Immature natural killer cell (primary cell): ENCODE measurements around the gene PAN2. TPM values are rescaled to one million over a fixed set of nuclear protein-coding genes. Genes with fewer than 3 reads are reported as not detected.
"Not testable (repeated sequence)": the region's sequence is repeated elsewhere in the genome, so short reads cannot be mapped to it uniquely, and the experiment has no call there.

Experiments
- DNase-seq, 3 donors: peaks; one replicate each; pipeline ENCODE4 v3.0.0; 2022; ENCODE audit warnings: mixed read lengths in 1 of 3
- H3K27ac Mint-ChIP-seq, 6 donors: one replicate each; pipeline ENCODE4 v1.8.0; 2020; ENCODE audit warnings: mixed read lengths in 6 of 6, mild to moderate bottlenecking in 5 of 6, inconsistent platforms in 4 of 6, moderate library complexity in 3 of 6
- H3K27me3 Mint-ChIP-seq, 3 donors: one replicate each; pipeline ENCODE4 v1.8.0; 2020 to 2021; ENCODE audit warnings: low read depth in 3 of 3, mild to moderate bottlenecking in 3 of 3, mixed read lengths in 3 of 3, moderate library complexity in 3 of 3, inconsistent platforms in 1 of 3
- H3K36me3 Mint-ChIP-seq, 3 donors: one replicate each; pipeline ENCODE4 v1.8.0; 2020; ENCODE audit warnings: mixed read lengths in 3 of 3, inconsistent platforms in 2 of 3, mild to moderate bottlenecking in 2 of 3
- H3K4me1 Mint-ChIP-seq, 2 donors: one replicate each; pipeline ENCODE4 v1.8.0; 2020; ENCODE audit warnings: inconsistent platforms in 2 of 2, mild to moderate bottlenecking in 2 of 2, mixed read lengths in 2 of 2, moderate library complexity in 1 of 2
- H3K4me3 Mint-ChIP-seq, 5 donors: one replicate each; pipeline ENCODE4 v1.8.0; 2020; ENCODE audit warnings: mild to moderate bottlenecking in 5 of 5, mixed read lengths in 5 of 5, inconsistent platforms in 3 of 5, moderate library complexity in 3 of 5
- H3K9me3 Mint-ChIP-seq, 6 donors: one replicate each; pipeline ENCODE4 v1.8.0; 2020; ENCODE audit warnings: mild to moderate bottlenecking in 6 of 6, mixed read lengths in 6 of 6, inconsistent platforms in 4 of 6, moderate library complexity in 3 of 6
- polyA plus RNA-seq, 3 donors: library from polyadenylated mRNA; unstranded; fragments of 300-500 nt; fragmentation: Illumina TruSeq; gene quantifications; one replicate each; pipeline ENCODE4 v1.2.3, GENCODE V29; 2021

The PAN2 gene
- polyA plus RNA-seq, 3 donors from 2014 or later, result 4.6 to 9.4 (median 8.7) TPM

DNA sequence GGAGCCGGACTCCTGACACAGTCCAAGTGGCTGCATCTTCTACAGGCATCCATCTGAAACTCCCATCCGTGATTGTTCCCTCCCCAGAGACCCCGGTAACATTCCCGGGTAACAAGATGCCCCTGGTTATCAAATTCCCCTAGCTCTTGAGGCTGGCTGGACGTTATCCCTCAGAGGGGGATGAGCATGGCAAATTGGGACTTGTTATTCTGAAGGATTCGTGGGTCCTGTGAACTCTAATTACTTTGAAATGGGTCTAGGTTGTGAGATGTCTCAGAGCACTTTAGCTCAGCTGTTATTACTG, 642 bp upstream of the PAN2 start:
- Mint-ChIP-seq H3K27me3 (peaks cover 14 to 19% (median 16%) of the 10 kb centered on the region in 3 donors), H3K4me1 (peaks cover 25 to 40% of the 10 kb centered on the region in 2 donors), H3K36me3 (no peaks in the 10 kb centered on the region), H3K9me3 (no peaks in the 10 kb centered on the region), H3K27ac (peak overlapping the region; percentile 99 to 100 (median 100)), H3K4me3 (peak overlapping the region; percentile 89 to 97 (median 95))
- DNase-seq, result no peak

DNA sequence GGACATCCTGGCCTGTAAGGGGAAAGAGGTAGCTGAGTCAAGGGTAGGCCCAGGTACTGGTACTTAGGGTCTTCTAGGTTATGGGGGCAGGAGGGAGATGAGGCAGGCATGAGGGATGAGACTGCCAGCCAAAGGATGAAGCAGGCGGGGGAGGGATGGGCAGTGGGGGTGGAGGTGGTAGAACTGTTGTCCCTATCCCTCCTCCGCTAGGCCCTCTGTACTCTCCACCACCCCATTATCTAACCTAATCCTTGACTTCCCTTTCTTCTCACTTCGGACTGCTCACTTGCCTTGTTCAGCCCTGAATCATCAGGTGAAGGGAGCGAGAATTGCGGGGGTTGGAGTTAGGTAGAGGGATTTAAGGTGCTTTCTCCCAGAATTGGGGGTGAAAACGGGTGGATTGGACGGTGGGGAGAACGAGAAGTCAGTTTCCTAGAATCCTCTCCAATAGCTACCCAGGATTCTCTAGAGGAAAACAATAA, 562 bp downstream of the PAN2 start:
- peak overlapping the region; percentile 99 to 100 (median 100) for H3K27ac Mint-ChIP-seq
- peaks cover 14 to 19% (median 16%) of the 10 kb centered on the region in 3 donors for H3K27me3 Mint-ChIP-seq
- no peaks in the 10 kb centered on the region for H3K36me3 Mint-ChIP-seq
- H3K4me1 Mint-ChIP-seq, result peaks cover 18 to 32% of the 10 kb centered on the region in 2 donors
- peak overlapping the region; percentile 89 to 97 (median 95) for H3K4me3 Mint-ChIP-seq
- DNase-seq, result no peak
- H3K9me3 Mint-ChIP-seq, result no peaks in the 10 kb centered on the region

DNA sequence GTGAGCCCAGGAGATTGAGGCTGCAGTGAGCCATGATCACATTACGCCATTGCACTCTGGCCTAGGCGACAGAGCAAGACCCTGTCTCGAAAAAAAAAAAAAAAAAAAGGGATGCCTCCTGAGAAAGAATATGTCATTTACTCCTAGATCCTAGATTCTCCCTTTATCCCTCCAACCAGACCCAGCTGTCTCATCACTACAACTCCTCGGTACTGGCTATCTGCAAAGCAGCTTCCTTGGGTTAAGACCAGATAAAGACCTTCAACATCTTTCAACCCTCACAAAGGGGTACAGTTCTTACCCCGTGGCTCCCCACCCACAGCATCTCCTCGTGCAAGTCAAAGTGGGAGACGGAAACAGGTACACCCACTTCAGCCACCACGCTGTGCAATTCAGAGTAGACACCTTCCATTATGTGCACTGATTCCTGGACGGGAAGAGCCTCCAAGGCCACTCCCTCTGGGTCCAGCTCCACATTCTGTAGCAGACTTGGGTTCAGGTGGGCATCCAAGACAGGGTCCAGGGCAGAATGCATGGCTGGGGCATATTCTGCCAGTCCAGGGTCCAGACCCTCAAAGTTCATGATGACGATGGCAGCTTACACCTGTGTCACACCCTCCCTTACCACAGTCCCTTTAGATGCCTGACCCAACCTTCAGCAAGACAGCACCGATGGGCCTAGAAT, 1.1 kb downstream of the PAN2 start:
- DNase-seq, result no peak
- Mint-ChIP-seq H3K4me1 (peaks cover 17 to 30% of the 10 kb centered on the region in 2 donors), H3K9me3 (no peaks in the 10 kb centered on the region), H3K27me3 (peaks cover 14 to 19% (median 16%) of the 10 kb centered on the region in 3 donors), H3K27ac (peak overlapping the region; percentile 99 to 100 (median 100)), H3K4me3 (peak overlapping the region; percentile 89 to 97 (median 95)), H3K36me3 (peaks cover 0 to 3% (median 3%) of the 10 kb centered on the region in 3 donors)

DNA sequence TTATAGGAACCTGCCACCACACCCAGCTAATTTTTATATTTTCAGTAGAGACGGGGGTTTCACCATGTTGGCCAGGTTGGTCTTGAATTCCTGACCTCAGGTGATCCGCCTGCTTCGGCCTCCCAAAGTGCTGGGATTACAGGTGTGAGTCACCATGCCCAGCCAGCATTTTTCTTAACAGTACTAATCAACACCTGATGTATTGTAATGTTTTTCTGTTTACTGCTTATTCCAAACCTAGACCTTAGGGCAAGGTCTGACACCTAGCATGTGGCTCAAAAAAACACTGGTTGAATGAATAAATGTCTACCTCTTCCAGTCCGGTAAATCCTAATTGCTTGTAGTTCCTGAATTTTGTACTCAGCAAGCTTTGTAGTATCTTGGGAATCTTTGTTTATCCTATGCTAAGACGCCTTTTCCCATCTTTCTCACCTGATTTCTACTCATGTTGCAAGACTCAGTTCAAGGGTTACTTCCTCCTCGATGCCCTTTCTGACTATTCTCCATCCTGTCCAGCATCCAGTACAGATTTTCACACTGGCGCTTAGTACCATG, 2.8 kb downstream of the PAN2 start:
- Mint-ChIP-seq H3K36me3 (peaks cover 11 to 17% (median 11%) of the 10 kb centered on the region in 3 donors), H3K9me3 (no peaks in the 10 kb centered on the region), H3K4me1 (peaks cover 17 to 30% of the 10 kb centered on the region in 2 donors), H3K27me3 (peaks cover 14 to 21% (median 16%) of the 10 kb centered on the region in 3 donors), H3K4me3 (no peak overlapping the region), H3K27ac (peak overlapping the region in 3 of 6 donors; percentile 5 to 34 (median 32))
- no peak for DNase-seq

DNA sequence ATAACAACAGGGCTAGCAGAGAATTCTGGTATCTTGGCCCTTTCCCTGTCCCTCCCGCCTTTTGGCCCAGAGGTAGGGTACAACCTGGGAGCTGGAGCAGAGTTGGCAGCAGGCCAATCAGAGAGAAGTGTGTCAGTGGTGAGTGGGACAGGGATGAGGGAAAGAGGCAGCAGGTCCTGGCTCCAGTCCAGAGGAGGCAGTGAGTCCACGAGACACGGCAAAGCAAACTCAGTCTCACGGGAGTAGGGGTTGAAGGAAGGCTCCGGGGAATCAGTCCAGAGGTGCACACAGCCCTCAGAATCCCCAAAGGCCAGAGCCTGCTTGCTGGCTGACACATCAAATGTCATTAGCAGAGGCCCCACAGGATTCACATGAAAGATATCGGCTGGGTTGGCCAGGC, 7.3 kb downstream of the PAN2 start:
- Mint-ChIP-seq H3K27me3 (peaks cover 0 to 4% (median 0%) of the 10 kb centered on the region in 3 donors), H3K36me3 (peaks cover 30 to 52% (median 34%) of the 10 kb centered on the region in 3 donors), H3K4me3 (no peak overlapping the region), H3K9me3 (no peaks in the 10 kb centered on the region), H3K27ac (no peak overlapping the region), H3K4me1 (no peaks in the 10 kb centered on the region)
- no peak for DNase-seq

DNA sequence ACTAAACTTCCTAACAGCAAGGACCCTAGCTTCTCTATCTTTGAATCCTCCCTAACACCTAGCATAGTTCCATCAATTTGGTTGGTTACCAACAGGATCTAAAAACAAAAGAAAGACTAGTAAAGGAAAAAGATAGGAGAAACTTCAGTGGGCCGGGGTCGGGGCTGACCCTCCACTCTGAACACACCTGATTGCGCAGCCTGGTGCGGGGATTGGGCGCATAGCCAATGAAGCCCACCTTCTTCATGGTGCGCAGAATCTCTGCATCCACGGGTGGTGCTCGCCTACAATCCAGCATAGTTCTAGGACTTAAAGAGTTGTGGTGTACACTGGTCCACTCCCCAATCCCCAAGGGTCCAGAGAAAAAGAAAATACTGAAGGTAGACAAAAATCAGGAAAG, 7.7 kb downstream of the PAN2 start:
- peaks cover 0 to 2% (median 0%) of the 10 kb centered on the region in 3 donors for H3K27me3 Mint-ChIP-seq
- no peaks in the 10 kb centered on the region for H3K9me3 Mint-ChIP-seq
- H3K4me3 Mint-ChIP-seq, result no peak overlapping the region
- DNase-seq, result no peak
- H3K27ac Mint-ChIP-seq, result no peak overlapping the region
- H3K4me1 Mint-ChIP-seq, result no peaks in the 10 kb centered on the region
- H3K36me3 Mint-ChIP-seq, result peaks cover 30 to 52% (median 34%) of the 10 kb centered on the region in 3 donors

DNA sequence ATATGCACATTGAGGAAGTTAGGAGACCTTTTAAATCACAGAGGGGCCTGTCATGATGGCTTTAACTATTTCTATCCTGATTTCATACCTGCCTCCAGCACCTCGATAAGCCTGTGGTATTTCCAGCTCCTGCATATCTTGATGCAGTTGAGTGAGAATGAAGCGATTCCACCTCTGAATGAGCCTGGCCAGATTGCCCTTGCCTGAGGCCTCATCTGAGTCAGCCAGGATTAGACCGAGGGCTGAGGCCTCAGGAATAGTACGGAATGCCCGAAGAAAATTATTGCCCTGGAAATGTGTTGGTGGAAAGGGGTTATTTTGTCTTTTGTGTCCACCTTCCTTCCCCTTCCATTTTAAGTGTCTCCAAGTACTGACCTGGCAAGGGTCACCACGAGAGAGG, 9.6 kb downstream of the PAN2 start:
- Mint-ChIP-seq H3K27me3 (peaks cover 0 to 2% (median 0%) of the 10 kb centered on the region in 3 donors), H3K4me3 (no peak overlapping the region), H3K36me3 (peaks cover 34 to 59% (median 37%) of the 10 kb centered on the region in 3 donors), H3K9me3 (no peaks in the 10 kb centered on the region), H3K4me1 (no peaks in the 10 kb centered on the region), H3K27ac (no peak overlapping the region)
- no peak for DNase-seq

DNA sequence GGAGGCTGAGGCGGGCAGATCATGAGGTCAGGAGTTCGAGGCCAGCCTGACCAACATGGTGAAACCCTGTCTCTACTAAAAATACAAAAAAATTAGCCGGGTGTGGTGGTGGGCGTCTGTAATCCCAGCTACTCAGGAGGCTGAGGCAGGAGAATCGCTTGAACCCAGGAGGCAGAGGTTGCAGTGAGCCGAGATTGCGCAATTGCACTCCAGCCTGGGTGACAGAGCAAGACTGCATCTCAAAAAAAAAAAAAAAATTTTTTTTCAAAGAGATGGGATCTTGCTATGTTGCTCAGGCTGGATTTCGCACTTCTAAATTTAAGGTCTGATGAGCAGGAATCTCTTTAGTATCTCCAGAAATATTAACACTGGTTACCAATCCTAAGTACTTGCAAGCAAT, 12.2 kb downstream of the PAN2 start:
- H3K27ac Mint-ChIP-seq, H3K27me3 Mint-ChIP-seq, H3K4me1 Mint-ChIP-seq, DNase-seq, H3K9me3 Mint-ChIP-seq, H3K4me3 Mint-ChIP-seq: not testable (repeated sequence)
- peaks cover 26 to 51% (median 27%) of the 10 kb centered on the region in 3 donors for H3K36me3 Mint-ChIP-seq

DNA sequence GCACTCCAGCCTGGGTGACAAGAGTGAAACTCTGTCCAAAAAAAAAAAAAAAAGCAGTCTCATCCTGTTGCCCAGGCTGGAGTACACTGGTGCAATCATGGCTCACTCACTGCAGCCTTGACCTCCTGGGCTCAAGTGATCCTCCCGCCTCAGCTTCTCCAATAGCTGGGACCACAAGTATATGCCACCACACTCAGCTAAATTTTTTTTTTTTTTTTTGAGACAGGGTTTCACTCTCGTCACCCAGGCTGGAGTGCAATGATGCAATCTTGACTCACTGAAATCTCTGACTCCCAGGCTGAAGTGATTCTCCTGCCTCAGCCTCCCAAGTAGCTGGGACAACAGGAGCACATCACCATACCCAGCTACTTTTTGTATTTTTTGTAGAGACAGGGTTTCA, 12.8 kb downstream of the PAN2 start:
- peaks cover 5 to 6% of the 10 kb centered on the region in 2 donors for H3K4me1 Mint-ChIP-seq
- no peak overlapping the region for H3K27ac Mint-ChIP-seq
- DNase-seq, result no peak
- H3K9me3 Mint-ChIP-seq, result no peaks in the 10 kb centered on the region
- H3K36me3 Mint-ChIP-seq, result peaks cover 23 to 46% (median 26%) of the 10 kb centered on the region in 3 donors
- no peaks in the 10 kb centered on the region for H3K27me3 Mint-ChIP-seq
- no peak overlapping the region for H3K4me3 Mint-ChIP-seq

DNA sequence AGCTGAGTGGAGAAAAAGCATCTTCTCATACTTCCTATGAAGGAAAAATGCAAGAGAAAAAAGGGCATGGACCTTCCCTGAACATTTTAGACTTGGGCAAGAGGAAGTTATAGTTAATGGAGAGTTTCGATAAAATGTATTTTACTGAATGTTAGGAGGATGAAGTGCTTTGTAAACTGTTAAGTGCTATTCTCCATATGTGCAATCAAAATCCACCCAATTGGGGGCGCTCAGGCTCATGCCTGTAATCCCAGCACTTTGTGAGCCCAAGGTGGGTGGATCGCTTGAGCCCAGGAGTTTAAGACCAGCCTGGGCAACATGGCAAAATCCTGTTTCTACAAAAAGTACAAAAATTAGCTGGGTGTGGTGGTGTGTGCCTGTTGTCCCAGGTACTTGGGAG, 16.1 kb downstream of the PAN2 start:
- H3K27me3 Mint-ChIP-seq, result peaks cover 0 to 4% (median 0%) of the 10 kb centered on the region in 3 donors
- peaks cover 4 to 17% (median 8%) of the 10 kb centered on the region in 3 donors for H3K36me3 Mint-ChIP-seq
- no peak for DNase-seq
- H3K4me3 Mint-ChIP-seq, result no peak overlapping the region
- H3K27ac Mint-ChIP-seq, result no peak overlapping the region
- no peaks in the 10 kb centered on the region for H3K9me3 Mint-ChIP-seq
- peaks cover 20 to 24% of the 10 kb centered on the region in 2 donors for H3K4me1 Mint-ChIP-seq

DNA sequence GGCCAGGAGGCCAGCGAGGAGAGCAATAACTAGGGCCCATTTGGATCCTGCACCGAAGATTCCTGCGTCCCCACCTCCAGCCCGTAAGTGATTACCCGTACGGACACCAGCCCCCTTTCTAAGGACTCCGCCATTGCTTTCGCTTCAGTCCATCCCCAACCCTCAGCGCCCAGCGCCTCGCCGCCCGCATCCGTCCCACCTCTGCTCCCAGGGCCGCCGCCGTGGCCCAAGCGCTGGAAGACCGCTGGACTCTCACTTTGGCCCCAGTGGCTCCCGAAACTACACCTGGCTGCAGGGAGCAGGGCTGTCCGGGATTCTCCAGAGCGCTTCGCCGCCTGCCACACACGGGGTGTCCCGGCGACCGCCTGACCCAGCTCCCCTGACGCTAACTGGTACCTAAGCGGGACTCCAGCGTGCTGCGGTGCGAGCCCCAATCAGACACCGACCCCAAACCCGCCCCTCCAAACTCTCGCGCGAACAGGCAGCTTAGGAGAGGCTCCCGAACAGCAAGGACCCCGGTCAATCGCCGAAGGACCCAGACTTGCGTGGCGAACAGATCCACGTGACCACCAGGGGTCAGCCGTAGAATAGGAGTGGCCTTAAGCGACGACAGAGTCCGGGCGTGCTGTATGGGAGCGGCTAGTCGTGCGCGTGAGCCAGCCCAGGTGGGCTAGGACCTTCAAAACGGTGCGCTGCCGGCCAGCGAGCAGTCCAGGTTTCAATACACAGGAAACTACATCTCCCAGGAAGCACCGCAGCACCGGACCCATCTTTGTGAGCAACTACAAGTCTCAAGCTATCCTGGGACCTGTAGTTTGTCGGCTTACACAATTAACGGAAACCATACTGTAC, 18.0 kb downstream of the PAN2 start, which contains the start of gene CNPY2:
Gene CNPY2, minus strand, starts transcription at position 367 of the 852 bp plus-strand sequence. CDS start 771 bp downstream, outside the sequence.
- Mint-ChIP-seq H3K9me3 (no peaks in the 10 kb centered on the region), H3K36me3 (peaks cover 3 to 10% (median 4%) of the 10 kb centered on the region in 3 donors), H3K27me3 (peaks cover 0 to 4% (median 0%) of the 10 kb centered on the region in 3 donors), H3K27ac (peak within 1 kb of the TSS; percentile 96 to 99 (median 98)), H3K4me3 (peak within 1 kb of the TSS; percentile 97 to 98 (median 98)), H3K4me1 (peaks cover 20 to 24% of the 10 kb centered on the region in 2 donors)
- peak; percentile 94 to 96 (median 95) for DNase-seq

DNA sequence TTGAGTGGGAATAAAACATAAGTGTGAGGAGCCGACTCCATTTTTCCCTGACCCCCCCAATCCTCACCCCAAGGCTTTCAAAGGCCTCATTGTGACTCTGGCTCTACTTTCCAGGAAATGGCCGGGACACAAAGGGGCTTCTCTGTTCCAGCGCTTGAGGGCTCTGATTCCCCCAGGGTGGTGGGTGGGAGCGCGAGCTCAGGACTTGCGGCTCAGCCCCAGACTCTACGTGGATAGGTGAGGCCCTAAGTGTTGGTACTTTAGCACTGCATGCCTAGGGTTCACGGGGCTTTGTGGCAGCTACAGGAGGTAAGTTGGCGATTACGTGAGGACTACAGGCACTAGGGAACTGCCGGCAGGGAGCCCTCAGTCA, 18.6 kb downstream of the PAN2 start:
- H3K36me3 Mint-ChIP-seq, result peaks cover 3 to 10% (median 4%) of the 10 kb centered on the region in 3 donors
- H3K27ac Mint-ChIP-seq, result peak overlapping the region; percentile 96 to 99 (median 98)
- H3K4me3 Mint-ChIP-seq, result peak overlapping the region; percentile 97 to 98 (median 98)
- peaks cover 20 to 24% of the 10 kb centered on the region in 2 donors for H3K4me1 Mint-ChIP-seq
- DNase-seq, result no peak
- peaks cover 0 to 4% (median 0%) of the 10 kb centered on the region in 3 donors for H3K27me3 Mint-ChIP-seq
- H3K9me3 Mint-ChIP-seq, result no peaks in the 10 kb centered on the region

DNA sequence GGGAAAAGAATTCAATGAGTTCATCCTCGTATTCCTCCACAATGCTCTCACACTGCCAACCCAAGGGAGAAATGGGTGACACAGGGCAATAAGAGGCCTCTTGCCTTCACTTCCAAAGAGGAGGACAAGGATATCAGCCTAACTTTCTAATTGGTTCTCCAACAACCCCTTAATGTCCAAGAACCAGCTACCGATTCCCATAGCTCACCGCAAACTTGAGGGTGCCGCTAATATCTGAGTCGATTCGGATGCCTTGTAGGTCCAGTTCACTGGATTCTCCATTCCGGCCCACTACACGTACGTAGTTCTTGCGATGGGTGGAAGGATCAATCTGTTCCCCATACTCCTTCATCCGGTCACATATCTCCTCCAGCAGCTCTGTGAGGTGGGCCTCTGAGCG, 22.8 kb downstream of the PAN2 start:
- DNase-seq, result no peak
- Mint-ChIP-seq H3K4me1 (peaks cover 15 to 18% of the 10 kb centered on the region in 2 donors), H3K27ac (no peak overlapping the region), H3K9me3 (no peaks in the 10 kb centered on the region), H3K4me3 (no peak overlapping the region), H3K27me3 (peaks cover 0 to 4% (median 0%) of the 10 kb centered on the region in 3 donors), H3K36me3 (peaks cover 4 to 10% (median 5%) of the 10 kb centered on the region in 3 donors)
